Renal cortex interstitium (tissue), 11 donors: ENCODE results near the gene AQP10. TPM values are rescaled to one million over a fixed set of nuclear protein-coding genes. Genes with fewer than 3 reads are reported as not detected.
"Not testable (repeated sequence)": the region's sequence is repeated elsewhere in the genome, so short reads cannot be mapped to it uniquely, and the experiment has no call there.

ENCODE experiments used
- DNase-seq, 11 donors: peaks; one replicate each; pipeline ENCODE4 v3.0.0-alpha.2; 2013; ENCODE audit warnings: low read depth in 9 of 11, low spot score in 4 of 11; ENCODE audit errors: extremely low read depth in 1 of 11
- polyA plus RNA-seq, 3 donors: library from polyadenylated mRNA; unstranded; fragments of 120-200 nt; gene quantifications; one replicate each; pipeline ENCODE4 v1.2.1, GENCODE V29; 2013; ENCODE audit not compliant: insufficient read length in 3 of 3

The AQP10 gene
- polyA plus RNA-seq, 3 donors = 0.09 to 0.14 (median 0.09) TPM

DNA sequence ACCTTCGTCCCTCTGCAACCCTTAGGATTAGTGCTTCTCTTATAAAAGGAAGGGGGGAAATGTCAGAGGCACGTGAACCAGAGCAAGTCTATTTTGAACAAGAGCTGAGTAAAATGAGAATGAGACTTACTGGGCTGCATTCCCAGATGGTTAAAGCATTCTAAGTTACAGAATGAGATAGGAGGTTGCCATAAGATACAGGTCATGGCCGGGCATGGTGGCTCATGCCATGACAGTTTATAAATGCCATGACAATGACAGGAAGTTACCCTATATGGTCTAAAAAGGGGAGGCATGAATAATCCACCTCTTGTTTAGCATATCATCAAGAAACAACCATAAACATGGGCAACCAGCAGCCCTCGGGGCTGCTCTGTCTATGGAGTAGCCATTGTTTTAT, 2.5 kb upstream of the AQP10 start:
- no peak for DNase-seq

DNA sequence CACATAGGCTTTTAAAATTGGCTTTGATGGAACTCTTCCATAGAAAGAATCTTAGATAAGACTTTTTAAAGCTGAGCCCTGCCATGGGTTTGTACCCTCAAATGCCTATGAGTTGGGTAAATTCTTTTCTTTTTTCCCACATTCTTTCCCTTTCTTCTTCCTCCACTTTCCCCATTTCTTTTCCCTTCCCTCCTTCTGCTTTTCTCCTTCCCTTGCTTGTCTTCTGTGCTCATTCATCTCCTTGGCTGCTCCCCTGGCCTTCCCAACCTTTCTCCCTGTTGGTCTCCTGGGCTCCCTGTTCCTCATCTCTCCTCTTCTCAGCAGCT, 679 bp downstream of the AQP10 start:
- not testable (repeated sequence) for DNase-seq

DNA sequence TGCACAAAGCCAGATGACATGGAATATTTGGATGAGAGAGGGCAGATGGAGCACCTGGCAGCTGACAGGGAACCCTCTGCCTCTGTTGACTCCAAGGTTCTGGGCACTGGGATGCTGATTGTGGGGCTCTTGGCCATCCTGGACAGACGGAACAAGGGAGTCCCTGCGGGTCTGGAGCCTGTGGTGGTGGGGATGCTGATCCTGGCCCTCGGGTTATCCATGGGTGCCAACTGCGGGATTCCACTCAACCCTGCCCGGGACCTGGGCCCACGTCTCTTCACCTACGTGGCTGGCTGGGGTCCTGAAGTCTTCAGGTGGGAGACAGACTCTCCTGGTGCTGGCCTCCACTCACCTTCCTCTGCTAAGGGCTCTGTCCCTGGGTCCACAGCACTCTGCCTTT, 2.6 kb downstream of the AQP10 start:
- no peak for DNase-seq

DNA sequence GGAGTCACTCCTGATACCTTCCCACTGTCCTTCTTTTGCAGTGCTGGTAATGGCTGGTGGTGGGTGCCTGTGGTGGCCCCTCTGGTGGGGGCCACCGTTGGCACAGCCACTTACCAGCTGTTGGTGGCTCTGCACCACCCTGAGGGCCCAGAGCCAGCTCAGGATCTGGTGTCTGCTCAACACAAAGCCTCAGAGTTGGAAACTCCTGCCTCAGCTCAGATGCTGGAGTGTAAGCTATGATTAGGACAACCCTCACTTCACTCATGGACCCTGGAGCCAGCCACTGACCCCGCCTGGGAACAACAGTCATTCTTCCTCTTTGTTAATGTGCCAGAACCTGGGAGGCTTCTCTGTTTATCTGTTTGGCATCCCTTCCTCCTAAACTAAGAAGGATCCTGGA, 3.3 kb downstream of the AQP10 start:
- no peak for DNase-seq

DNA sequence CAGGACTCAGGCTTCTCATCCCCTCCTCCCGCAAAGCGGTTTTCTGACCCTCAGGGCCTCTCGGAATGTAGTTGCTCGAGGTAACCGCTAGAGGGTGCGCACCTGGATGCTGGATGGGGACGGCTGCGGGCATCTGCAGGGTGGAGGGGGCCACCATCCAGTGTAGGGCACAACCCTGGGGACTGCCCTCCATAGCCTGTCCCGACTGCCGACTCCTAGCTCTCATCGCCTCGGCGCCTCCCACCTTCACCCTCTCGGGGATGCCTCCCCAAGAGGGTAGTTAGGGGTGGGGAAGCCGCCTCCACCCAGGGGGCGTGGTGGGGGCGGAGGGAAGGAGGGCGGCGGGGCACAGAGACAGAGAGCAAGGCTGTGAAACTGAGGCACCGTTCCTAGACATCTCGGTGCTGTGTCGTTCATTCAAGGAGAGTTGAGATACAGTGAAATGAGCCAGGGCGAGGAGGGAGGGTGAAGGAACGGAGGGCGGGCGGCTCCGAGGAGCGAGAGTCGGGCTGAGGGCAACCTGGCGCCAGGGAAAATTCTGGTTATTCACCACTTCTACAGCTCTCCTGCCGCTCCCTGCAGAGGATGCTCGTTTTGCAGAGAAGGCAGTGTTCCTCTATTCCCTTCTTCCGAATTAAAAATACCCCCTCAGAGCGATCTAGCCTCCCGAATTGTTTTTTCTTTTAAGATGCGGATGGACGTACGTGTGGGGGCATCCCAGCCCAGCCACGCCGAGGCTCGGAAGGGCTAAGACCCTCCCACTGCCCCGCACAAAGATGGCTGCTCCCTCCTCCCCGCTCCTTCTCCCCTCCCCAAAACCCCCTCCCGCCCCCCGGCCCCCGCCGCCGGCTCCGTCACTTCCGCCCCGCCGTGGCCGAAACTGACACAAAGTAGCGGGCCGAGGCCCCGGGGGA, 4.0 kb downstream of the AQP10 start, which contains the start of gene ATP8B2:
Gene ATP8B2 (plus strand): TSS at position 857 of the 914 bp plus-strand sequence. CDS start 2,617 bp downstream, outside the sequence.
- DNase-seq = peak; percentile 63 to 85 (median 78)

DNA sequence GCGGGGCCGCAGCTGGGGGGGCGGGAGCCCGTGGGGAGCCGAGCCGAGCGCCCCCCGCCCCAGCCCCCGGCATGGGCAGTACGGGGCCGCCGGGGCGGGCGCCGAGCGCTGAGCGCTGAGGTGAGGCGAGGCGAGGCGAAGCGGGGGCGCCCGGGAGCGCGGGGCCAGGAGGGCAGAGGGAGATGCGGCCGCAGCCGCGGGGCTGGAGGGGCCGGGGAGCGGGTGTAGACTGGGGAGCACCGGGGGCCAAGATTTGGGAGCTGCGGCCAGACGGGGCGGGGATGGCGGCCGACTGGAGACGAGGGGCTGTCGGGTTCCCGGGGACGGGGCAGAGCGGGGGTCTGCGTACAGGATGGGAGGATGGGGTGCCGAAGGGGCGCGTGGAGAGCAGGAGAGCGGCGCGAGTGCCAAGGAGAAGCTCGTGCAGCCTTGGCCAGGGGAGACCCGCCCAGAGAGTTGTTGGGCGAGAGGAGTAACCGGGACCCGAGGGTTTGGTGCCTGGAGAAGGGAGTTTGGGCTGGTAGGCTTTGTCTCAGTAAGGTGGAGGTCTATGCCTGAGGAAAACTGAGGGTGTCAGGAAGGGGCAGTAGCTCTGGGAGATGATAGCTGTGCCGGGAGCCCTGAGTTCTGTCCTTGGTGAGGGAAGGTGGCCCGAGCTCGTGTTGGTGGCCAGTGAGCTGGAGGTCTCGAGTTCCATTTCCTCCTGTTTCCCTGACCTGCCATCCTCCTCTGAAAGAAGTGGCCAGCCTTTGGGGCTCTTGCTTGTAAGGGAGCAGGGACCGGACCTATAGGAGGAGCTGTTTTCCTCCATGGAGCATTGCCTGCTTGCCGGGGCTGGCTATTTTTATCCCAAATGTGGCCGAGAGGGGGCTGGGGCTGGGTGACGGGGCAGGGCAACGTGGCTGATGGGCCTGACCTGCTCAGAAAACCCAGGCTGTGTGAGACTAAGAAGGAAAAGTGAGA, 5.0 kb downstream of the AQP10 start:
- peak in 6 of 11 donors; percentile 49 to 65 (median 54) for DNase-seq

DNA sequence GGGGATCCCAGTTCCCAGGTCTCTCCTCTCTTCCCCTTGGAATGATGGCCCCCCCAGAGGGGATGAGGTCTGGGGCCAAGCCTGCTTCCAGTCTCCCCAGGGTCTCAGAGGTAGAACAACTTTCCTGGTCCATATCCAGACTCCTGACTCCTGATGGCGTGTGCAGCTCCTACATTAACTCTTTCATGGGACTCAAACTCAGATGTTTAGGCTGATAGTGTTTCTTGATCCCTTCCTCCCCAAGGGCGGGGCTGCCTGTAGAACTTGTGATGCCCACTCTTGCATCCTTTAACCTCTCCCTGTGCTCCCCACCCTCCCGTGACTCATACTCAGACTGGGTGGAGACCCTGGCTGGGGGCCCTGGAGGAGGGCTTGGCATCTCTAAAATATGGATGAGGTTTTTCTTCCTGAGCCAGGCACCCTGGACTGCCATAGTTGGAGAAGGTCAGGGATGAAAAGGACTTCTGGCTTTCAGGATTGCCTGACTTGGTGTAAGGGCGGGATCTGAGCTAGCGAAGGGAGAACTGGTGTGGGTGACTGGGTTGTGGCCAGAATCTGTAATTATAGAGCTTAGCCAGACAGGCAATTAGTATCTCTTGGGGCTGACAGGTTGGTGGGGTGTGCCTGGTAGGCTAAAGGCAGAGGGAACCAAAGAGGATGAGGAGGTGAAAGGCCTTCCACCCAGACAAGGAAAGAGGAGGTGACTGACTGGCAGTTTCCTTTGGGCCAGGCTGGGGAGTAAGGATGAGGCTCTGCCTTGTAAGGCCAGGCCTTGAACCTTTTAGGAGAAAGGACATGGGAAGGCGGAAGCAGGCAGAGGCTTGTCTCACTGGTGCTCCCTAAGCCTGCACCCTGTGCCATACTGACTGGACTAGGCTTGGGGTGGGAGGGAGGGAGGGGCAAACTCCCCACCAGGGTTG, 5.9 kb downstream of the AQP10 start:
- DNase-seq = no peak

DNA sequence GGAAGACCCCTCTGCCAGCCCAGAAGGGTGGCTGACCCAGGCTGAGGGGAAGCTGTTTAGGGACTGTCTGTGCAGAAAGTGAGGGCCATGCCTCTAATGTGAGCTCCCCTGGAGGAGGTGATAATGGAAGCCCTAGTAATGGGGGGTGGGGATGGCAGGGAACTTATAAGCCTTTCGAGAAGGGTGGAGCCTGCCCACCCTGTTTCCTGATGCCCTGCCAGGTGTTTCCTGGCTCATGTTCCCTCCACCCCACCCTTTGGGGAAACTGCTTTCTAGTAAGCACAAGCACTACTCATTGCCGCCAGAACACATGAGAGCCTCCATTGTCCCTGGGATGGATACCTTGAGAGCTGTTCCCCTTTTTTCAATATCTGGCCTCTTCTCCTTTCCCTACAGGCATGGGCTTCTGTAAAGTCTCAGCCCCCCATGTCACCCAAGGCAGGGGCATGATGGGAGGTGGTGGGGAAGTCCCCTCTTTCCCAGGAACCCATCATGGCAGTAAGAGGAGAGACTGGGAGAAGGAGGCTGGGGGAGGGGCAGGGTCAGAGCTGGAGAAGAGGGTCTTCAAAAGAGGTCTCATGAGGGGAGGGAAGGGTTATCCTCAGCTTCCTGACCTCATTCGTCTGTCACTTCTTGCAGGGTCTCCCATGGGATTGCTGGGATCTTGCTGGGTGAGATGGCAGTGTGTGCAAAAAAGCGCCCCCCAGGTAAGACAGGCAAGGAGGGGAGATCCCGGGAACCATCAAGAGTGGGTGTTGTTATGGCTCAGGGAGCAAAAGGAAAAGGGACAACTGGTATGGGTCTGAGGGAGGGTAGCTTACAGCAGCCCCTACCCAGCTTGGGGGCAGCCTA, 6.8 kb downstream of the AQP10 start:
- no peak for DNase-seq

DNA sequence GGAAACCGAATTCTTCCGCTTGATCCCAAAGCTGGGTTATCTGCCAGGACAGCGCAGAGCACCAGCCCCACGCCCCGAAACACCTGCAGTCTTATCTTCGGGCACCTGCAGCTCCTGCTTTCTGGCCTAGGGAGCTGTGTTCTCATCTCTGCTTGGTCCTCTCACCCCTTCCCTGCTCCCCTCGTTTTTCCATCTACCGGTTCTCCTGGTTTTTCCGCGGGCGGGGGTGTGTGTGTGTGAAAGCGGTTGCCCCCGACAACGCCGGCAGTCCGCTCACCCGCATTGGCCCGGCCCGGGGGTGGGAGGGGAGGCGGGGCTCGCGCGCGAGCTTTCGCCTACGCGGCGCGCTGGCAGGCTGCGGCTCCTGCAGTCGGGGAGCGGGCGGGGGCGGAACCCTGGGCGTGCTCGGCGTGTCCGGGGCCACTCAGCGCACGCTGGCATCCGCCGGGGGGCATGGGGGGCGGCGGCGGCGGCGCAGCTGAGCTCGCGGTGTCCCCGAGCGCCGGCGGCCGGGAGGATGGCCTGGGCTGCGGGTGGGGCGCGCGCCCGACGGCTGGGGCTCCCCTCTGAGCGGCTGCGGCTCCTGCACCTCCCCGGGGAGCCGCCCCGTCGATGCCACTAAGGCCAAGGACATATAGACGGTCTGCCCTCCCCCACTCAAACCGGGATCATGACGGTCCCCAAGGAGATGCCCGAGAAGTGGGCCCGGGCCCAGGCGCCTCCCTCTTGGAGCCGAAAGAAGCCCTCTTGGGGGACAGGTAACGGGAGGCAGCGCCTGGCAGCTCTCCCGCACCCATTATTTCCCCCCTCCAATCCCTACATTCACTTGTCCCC, 7.6 kb downstream of the AQP10 start:
- peak in 6 of 11 donors; percentile 56 to 70 (median 62) for DNase-seq

DNA sequence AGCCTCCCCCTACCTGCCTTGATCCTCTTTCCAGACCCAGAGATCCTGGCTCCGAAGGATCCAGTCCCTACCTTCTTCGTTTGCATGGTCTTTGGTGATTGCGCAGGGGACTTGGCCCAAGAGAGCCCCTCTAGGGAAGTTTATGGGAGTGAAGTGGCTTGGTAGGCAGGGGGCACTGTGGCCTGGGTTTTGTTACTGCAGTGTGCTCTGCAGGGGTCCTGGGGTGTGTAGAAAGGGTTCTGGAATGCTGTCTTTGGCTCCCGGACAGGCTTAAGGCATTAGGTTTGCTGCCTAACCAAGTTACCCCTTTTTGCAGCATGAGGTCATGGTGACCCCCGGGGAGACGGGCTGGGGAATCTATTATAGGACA, 8.2 kb downstream of the AQP10 start:
- no peak for DNase-seq

DNA sequence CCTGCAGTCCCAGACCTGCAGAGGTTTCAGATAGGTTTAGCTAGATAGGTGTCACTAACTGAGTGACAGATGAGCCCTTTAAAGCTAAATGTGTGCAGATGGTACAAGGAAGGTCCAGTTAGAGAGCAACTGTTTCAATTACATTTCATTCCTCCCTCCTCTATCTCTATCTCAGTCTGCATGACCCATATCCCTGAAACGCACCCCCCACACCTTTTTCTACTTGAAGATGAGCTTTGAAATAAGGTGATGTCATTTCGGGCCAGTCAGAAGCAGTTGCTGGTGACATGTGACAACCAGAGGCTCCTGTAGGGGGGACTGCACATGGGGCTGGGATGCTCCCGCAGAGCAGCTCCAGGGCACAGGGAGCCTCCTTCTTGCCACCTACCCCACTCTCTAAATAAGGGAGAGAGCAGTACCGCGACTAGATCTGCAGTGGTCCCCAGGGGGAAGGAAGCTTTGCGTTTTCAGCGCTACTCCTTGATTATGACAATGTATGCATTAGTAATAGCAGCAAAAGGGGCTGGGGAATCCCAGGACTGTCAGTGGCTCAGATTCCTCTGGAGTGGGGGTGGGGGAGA, 8.7 kb downstream of the AQP10 start:
- DNase-seq = no peak

DNA sequence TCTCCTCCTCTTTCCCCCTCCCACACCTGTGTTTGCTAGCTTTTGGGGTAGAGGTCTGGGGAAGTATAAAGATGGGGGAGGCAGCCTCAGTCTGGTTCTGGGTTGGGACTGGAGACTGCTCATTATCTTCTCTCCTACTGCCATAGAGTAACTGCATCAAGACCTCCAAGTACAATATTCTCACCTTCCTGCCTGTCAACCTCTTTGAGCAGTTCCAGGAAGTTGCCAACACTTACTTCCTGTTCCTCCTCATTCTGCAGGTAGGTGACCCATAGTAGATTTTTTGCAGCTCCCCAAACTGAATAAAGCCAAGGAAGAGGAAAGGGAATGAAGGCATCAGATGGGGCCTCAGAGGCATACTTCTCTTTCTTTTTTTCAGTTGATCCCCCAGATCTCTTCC, 9.8 kb downstream of the AQP10 start:
- DNase-seq = no peak

DNA sequence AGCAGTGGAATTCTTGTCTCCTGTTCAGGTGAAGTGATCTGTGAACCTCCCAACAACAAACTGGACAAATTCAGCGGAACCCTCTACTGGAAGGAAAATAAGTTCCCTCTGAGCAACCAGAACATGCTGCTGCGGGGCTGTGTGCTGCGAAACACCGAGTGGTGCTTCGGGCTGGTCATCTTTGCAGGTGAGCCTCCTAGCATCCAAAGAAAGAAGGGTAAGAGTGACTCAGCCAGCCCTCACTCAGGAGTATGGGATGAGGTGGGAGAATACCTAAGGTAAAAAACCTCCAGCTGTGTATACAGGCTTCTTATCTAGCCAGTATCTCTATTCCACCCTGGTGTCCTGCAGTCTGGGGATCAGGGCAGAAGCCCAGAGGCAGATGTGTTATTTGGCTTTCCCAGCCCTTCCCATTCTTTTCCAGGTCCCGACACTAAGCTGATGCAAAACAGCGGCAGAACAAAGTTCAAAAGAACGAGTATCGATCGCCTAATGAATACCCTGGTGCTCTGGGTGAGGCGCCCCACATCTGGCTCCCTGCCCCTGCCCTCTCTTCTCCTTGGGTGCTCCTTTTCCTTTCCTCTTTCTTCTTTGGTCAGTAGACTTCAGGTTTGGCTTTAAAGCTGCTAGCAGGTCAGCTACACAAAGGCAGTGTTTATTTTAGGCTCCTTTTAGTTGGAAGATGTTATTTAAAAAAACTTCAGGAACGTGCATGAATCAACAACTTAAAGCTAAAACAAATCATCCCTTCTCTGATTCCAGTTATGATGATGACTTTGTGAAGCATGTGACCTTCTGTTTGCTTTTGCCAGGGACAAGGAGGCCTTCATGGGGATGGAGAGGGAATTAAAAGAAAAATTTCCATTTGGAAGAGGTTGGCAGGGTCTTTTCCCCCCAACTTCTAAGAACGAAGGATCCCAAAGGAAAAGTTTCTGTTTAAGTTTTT, 13.5 kb downstream of the AQP10 start:
- DNase-seq = no peak

DNA sequence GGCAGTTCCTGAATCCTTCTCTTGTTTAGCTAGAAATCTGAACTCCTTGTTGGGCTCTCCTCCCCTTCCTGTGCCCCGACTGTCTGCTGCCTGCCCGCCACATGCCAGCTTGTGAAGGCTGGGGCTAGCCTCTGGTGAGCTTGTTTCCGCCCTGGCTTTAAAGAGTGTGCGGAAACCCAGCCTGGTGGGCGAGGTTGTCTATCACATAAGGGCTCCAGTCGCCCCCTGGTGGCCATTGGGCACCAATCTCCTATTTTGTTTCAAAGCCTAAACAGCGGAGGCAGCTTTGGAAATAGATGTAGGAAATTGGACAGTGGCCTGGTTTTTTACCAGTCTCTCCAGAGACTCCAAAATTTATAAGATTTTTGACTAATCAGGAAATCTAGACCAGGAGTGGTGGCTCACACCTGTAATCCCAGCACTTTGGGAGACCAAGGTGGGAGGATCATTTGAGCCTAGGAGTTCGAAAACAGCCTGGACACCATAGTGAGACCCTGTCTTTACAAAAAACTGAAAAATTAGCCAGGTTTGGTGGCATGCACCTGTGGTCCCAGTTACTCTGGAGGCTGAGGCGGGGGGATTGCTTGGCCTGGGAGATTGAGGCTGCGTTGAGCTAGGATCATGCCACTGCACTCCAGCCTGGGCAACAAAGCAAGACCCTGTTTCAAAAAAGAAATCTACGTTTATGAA, 14.3 kb downstream of the AQP10 start:
- DNase-seq = peak in 7 of 11 donors; percentile 66 to 84 (median 72)

DNA sequence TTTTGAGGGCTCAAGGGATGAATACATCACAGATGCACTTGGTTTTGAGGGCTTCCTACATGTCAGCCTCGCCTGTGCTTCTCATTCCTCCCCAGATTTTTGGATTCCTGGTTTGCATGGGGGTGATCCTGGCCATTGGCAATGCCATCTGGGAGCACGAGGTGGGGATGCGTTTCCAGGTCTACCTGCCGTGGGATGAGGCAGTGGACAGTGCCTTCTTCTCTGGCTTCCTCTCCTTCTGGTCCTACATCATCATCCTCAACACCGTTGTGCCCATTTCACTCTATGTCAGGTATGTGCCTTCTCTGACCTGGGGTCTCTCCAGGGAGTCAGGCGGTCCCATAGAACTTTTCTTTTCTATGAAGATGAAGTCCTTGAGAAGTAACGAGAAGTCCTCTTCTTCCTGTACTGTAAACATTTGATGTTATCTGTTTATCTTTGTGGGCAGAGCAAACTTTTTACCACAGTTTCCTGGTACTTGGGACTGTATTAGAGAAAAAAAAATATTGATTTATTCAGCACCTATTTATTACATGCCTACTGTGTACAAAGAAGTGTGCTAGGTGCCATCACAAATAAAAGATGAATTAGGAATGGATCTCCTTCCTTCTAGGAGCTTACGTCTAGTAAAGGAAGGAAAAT, 16.5 kb downstream of the AQP10 start:
- no peak for DNase-seq
